ENCODE measurements around the gene MYO10.

MYO10 gene

DNA sequence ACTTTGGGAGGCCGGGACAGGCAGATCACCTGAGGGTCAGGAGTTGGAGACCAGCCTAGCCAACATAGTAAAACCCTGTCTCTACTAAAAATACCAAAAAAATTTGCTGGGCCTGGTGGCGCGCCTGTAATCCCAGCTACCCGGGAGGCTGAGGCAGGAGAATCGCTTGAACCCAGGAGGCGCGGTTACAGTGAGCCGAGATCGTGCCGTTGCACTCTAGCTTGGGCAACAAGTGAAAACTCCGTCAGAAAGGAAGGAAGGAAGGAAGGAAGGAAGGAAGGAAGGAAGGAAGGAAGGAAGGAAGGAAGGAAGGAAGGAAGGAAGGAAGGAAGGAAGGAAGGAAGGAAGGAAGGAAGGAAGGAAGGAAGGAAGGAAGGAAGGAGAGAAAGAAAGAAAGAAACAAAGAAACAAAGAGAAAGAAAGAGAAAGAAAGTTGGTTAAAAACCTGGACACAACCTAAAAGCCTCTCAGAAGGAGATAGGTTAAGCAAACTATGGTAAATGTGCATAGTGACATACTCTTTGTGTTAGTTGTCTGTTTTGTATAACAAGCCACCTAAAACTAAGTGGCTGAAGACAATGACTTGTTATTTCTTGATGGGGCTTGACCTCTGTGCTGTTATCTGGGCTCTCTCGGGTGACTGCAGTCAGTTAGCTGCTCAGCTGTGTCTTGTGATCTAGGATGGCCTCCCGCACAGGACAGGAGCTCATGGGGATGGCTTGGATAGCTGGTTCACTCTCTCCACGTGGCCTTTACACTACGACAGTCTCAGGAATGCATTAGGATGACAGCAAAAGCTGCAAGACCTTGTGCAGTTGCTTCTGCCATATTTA, 8.0 kb upstream of the MYO10 start:
- no peak for DNase-seq (ENCODE audit: low spot score)

- no peak for DNase-seq (ENCODE audit: low spot score)
Measured at GRCh38 chr5:16937503-16938161, 1.5 kb upstream of the MYO10 start.

DNA sequence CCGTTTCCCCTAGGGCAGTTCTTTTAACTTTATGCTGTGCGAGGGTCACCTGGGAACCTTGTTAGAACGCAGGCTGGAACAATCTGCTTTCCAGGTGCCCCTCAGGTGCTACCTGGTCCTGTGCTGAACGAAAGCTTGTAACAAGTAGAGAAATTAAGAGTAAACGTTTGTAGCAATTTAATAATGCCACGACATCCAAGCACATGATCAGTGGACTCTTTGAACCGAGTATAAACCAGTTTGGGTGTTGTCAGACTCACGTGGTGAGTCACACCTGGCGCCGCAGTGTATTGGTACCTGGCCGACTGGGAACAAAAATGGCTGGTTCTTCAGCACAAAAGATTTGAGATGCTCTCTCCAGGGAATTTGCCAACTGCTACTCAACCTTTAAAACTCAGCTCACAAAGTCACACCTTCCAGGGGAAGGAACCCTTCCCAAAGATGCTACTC, 926 bp upstream of the MYO10 start:
- DNase-seq (ENCODE audit: low spot score), result no peak

GRCh38 chr5:16935231-16936149, 598 bp downstream of the MYO10 start:
- no peak for DNase-seq (ENCODE audit: low spot score)

DNA sequence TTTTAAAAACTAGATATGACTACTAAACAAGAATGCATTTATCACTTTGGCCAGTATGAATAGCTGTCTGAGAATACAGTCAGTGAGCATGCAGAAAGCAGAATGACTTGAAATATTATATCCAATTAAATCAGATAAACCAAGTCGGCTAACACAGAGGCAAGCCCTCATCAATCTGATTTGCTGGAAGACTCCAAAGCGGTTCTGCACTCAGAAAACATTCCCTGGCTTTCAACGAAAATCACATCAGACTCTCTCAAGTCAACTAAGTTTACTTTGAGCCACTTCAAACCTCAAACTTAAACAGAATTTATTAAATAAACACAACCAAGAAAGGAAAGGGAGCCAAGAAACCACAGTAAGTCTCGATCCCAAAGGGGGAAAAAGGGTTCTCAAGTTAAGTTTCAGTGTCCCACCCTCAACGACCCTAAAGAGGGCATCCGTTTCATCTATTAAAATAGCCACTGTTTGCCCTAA, 1.4 kb downstream of the MYO10 start:
- no peak for DNase-seq (ENCODE audit: low spot score)

DNA sequence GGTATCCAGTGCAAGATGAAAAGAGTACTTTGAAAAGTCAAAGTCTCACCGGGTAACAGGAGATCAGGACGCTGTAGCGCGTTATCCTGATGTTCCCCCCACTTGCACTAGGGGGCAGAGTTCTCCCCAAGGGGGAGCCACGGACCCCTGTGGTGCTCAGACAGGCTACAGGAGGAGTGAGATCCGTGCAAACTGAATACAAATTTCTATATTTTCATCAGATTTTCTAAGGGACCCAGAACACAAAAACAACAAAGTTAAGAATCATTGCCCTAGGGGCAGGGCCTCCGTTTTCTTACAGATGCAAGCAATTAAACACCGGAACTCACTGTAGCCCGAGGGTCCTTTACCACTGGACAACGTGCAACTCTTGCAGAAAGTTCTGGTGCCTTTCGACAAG, 2.0 kb downstream of the MYO10 start:
- DNase-seq (ENCODE audit: low spot score), result no peak

DNA sequence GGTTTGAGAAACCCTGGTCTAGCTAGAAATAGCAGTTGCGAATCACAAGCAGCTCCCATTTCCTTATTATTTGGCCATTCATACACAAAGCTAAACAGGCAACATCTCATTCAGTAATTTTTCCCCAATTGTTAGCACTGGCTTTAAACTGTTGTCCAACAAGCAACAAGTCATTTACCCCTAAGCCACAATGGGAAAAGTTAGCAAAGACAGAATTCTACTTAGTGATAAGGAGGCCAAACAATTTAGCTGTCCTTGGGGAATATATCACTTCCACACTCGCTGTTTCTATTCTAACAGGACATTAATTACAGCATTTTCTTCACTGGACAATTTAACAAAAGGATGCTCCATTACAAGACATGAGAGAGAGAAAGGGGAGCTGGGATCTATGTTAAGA, 2.8 kb downstream of the MYO10 start:
- DNase-seq (ENCODE audit: low spot score), result no peak

DNA sequence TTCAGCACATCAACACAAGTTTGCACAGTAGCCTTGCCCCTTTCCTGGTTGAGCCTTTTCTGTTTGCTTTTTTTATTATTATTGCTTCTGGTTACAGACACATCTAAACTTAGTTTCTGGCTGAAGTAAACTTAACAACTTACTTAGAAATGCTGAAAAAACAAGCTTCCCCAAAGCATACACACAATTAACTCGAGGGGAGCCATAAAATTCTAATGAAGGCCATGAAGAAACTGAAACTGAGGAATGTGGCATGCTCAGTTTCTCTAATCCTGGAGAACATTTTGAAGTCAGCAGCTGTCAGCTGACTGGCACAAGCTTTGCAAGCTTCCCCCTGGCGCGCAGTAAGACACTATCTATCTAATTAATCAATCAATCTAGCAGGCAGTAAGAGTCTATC, 3.7 kb downstream of the MYO10 start:
- no peak for DNase-seq (ENCODE audit: low spot score)

DNA sequence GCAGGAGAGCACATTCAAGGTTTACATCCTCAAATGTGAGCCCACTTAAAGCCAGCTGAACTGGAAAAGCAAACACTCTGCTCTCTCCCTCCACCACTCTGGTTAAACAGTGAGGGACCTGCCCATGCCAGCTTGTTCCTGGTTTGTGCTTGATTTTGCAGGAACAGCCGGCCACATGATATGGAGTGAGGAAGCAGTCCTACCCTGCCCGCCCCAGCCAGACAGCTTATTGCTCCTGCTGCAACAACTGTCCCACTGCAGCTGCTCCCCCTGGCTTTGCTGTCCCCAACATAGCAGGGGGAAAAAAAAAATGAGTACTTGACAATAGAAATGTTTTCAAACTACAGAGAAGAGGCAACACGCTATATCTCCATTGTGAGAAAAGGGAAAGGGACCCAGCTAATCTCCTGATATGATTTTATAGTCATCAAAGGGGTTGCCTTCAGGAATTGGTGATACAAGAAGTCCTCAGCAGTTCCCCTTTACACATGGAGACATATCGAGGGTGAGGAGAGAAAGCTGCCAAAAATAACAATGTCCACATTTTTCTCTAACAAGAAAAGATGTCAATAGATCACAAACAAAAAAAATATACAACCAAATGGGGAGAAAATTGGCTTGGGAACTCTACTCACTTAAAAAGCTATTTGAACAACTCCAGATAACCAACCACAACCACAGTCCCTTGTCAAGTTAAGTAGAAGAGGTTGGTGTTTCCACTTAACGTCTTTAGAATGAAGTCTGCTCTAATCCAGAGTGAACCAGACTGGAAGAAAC, 4.6 kb downstream of the MYO10 start:
- no peak for DNase-seq (ENCODE audit: low spot score)

DNA sequence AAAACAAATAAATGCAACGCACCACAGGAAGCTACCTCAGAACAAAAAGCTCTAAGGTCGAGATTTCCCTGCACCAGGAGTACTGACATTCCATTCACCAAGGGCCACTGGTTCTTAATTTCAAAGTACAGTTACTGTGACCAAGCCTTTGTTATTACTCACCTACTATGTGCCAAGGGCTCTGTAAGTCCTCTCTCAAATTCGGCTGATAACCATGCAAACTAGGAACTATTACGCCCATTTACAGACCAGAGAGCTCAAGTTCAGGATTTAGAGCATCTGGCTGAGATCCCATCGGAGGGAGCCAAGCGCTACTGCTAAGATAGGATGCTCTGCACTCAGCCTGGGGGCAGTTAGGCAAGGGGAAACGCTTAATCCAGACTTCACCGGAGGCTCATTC, 5.6 kb downstream of the MYO10 start:
- no peak for DNase-seq (ENCODE audit: low spot score)

GRCh38 chr5:16929831-16930230, 6.3 kb downstream of the MYO10 start:
- no peak for DNase-seq (ENCODE audit: low spot score)

DNA sequence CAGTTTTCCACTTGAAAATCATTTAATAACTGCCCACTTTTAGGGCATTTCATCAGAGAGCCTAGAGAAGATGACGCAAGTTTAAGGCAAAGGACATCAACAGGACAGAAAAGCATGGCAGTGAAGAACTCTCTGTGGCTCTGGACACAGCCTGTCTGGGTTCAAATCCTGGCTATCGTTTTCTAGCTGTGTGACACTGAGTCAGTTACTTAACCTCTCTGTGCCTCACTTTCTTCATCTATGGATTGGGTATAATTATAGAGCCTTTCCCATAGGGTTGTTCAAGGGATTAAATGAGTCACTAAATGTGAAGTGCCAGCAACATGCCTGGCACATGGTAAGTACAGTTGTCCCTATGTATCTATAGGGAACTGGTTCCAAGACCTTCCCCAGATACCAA, 6.7 kb downstream of the MYO10 start:
- DNase-seq (ENCODE audit: low spot score), result no peak

DNA sequence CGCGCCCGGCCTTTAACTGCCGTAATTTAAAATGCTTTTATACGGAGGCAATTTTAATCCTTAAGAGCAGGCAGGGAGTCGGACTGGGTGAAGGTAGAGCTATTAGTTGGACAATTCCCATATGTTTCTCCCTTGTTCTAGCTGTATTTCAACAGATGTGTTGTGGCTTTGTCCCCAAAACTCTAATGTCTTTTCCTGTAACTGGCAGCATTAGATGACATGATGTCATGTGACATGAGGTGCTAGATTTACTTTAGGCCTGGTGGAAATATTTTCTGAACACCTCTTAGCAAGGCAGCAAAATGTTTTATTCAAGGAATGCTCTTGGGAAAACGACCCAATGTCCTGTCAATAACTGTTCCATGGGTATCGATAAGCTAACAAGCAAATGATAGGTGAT, 8.5 kb downstream of the MYO10 start:
- no peak for DNase-seq (ENCODE audit: low spot score)

DNA sequence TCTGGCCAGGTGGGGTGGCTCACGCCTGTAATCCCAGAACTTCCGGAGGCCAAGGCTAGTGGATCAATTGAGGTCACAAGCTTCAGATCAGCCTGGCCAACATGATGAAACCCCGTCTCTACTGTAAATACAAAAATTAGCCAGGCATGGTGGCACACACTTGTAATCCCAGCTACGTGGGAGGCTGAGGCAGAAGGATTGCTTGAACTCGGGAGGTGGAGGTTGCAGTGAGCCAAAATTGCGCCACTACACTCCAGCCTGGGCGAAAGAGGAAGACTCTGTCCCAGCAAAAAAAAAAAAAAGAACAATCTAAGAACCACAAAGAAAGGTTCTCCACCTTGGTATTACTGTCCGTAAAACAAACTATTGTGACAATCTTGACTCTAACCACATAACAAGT, 9.7 kb downstream of the MYO10 start:
- no peak for DNase-seq (ENCODE audit: low spot score)

GRCh38 chr5:16924206-16924605, 11.9 kb downstream of the MYO10 start:
- DNase-seq (ENCODE audit: low spot score), result no peak

GRCh38 chr5:16922430-16922829, 13.7 kb downstream of the MYO10 start:
- no peak for DNase-seq (ENCODE audit: low spot score)

GRCh38 chr5:16921211-16921610, 14.9 kb downstream of the MYO10 start:
- DNase-seq (ENCODE audit: low spot score), result no peak

DNA sequence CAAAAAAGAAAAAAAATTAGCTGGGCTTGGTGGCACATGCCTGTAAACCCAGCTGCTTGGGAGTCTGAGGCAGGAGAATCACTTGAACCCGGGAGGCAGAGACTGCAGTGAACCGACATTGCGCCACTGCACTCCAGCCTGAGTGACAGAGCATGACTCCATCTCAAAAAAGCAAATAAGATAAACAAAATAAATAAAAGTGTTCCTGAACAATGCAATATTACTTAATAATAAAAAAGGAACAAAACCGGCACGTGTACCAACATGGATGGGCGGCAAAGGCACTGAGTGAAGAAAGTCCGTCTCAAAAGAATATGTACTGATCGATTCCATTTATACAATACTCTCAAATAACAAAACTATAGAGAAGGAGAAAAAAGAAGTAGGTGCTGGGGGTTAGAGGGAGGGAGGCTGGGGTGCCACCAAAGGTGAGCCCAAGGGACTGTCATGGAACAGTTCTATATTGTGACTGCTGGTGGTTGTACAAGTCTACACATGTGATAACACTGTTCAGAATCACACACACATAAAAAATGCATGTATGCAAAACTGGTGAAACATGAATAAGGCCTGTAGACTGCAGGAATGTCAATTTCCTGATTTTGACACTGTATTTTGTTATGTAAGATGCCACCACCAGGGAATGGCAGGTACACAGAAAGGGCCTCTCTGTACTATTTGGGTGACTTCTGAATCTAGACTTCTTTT, 15.8 kb downstream of the MYO10 start:
- no peak for DNase-seq (ENCODE audit: low spot score)

GRCh38 chr5:16918891-16919671, 17.0 kb downstream of the MYO10 start:
- DNase-seq (ENCODE audit: low spot score), result no peak

DNA sequence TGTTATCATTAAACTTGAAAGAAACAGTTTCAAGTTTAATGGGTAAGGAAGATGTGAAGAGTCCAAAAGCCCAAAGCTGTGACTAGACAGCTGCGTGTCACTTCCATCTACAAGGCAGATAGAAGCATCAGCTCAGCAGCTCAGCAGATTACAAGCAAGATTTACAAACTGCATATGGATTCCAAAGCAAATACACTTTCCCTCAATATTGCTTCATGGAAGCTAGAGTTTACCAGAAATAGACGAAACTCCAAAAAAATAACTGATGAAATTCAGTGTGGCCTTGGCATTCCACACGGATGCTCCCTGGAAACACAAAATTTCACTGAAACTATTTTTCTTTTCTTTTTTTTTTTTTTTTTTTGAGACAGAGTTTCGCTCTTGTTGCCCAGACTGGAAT, 17.9 kb downstream of the MYO10 start:
- DNase-seq (ENCODE audit: low spot score), result no peak

Measured in CD4-positive, alpha-beta T cell treated with Interleukin-15 for 4 hours (primary cell).